ENCODE measurements around the gene NHLRC4. TPM values are rescaled to one million over a fixed set of nuclear protein-coding genes. Genes with fewer than 3 reads are reported as not detected.

Gene NHLRC4
- total RNA-seq, 1 experiment from 2014 or later, result 0.17 TPM

DNA sequence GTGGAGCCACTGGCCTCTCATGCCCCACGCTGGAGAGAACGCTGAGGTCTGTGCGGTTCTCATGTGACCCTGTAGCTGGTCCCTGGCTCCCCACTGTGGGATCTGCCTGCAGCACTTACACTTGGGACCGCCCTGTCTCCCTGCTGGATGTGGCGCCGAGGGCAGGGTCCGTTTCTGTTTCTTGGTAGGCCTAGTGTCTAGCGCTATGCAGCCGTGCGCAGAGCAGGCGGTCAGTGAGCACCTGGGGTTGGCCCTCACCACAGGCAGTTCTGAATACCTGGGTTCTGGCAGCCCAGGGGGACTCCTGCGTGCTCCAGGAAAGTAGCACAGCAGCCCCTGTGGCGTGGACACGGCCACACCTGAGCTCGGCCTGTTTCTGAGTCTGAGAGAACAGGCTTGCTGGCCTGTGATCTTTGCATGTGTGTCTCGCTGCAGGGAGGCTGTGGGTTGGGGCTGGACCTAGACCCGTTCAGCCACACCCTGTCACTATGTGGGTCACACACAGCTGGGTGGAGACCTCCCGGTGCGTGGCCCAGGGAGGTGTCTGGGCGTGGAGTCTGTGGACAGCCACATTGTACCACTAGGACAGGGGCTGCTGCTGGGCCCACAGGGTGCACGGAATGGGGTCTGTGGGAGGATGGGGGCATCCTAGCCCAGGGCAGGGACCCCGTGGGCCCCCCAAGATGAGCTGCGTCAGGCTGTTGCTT lies 36.5 kb upstream of the NHLRC4 start:
- no peak for DNase-seq (ENCODE audit: low read depth)

- no peak for DNase-seq (ENCODE audit: low read depth)
These were observed 35.2 kb upstream of the NHLRC4 start for GRCh38 chr16:531494-532125.

DNA sequence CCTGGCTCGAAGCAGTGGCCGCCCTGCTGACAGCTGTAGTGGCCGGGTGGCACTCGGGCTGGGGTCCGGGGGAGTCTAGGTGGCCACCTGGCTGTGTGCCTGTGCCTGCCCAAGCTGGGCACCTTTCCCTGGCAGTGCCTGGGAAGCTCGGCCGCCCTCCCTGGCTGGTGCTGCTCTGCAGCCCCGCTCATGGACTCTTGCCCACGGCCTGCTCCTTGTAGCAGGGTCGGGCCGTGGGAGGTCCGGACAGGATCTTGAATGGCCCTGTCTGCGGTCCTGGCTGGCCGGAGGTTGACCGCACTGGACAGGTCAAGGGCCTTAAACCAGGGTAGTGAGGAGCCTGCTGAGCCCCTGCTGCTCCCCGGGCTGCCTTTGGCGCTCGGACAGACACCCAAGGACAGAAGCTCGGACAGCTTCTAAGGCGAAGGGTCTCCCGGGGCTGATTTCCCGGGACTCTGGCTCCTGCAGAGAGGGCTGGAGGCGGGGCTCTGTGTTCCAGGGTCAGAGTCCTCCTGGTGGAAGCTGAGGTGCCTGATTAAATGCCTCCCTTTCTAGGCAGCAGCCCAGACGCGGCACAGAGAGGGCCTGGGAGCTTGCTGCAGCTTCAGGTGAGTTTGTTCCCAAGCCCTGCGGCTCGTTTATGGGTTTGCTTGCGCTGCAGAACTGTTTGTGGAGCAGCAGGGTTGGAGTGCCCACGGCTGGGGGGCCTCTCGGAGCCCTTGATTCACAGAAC lies 33.2 kb upstream of the NHLRC4 start:
- DNase-seq (ENCODE audit: low read depth), result no peak

GRCh38 chr16:534135-534534 lies 32.7 kb upstream of the NHLRC4 start:
- no peak for DNase-seq (ENCODE audit: low read depth)

GRCh38 chr16:534856-535445 lies 31.9 kb upstream of the NHLRC4 start:
- no peak for DNase-seq (ENCODE audit: low read depth)

- peak; percentile 94 for DNase-seq (ENCODE audit: low read depth)
These were observed 31.1 kb upstream of the NHLRC4 start for GRCh38 chr16:535446-536405.

DNA sequence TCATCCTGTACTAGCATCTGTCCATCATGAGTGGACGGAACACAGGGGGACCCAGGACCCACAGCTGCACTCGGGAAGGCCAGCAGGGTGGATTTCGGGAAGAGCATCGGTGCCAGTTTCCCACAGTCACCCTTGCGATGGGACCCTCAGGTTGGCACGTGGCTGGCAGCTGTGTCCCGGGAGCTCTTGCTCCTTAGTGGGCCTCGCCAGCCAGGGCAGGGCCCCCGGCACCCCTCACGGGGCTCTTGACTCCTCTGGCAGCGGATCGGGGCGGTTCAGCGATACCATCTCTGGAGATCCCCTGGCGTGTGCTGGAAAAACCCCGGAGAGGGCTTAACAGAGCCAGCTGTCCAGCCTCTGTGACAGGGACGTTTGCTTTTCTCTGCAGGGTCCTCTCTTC lies 30.1 kb upstream of the NHLRC4 start:
- no peak for DNase-seq (ENCODE audit: low read depth)

DNA sequence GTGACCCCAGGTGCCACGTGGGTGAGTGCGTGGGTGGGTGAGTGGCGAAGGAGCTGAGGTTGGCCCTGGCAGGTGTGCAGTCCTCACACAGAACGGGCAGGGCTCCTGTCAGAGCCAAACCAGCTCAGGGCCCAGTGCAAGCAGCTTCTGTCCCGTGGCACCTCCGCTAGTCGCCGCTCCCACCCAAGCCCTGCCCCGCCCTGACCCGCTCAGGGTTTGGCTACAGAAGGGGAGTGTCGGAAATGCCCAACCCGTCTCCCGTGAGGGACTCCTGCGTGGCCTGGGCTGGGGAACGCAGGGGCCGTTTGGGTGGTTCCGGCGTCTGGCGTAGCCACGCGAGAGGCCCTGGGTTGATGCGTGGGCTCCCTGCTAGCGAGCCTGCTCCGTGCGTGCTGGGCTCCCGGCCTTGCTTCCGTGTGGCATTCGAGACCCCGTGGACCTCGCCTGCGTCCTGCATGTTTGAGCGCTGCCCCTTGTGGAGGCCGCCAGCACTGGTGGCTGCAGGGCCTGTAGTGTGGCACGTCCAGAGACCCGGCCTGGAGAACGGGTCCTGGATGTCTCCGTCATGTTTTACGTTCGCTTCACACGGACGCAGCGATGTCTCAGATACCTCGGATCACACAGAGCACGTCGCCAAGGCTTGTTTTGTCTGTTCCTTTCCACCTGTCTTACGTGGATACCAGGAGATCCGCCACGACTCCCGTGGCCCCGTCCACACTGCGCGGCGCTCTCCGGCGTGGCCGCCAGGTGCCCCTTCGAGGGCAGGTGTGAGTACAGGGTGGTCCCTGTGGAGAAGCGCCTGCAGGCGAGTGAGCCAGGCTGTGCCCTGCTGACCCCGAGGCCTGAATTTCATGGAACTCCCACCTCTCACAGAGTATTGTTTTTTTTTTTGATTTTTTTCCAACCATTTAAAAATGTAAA lies 29.1 kb upstream of the NHLRC4 start:
- DNase-seq (ENCODE audit: low read depth), result no peak

- no peak for DNase-seq (ENCODE audit: low read depth)
These were observed 26.8 kb upstream of the NHLRC4 start for GRCh38 chr16:539901-540530.

GRCh38 chr16:540645-541340 lies 26.0 kb upstream of the NHLRC4 start:
- no peak for DNase-seq (ENCODE audit: low read depth)

- no peak for DNase-seq (ENCODE audit: low read depth)
These were observed 23.3 kb upstream of the NHLRC4 start for GRCh38 chr16:543301-544164.

- no peak for DNase-seq (ENCODE audit: low read depth)
These were observed 22.3 kb upstream of the NHLRC4 start for GRCh38 chr16:544517-544916.

DNA sequence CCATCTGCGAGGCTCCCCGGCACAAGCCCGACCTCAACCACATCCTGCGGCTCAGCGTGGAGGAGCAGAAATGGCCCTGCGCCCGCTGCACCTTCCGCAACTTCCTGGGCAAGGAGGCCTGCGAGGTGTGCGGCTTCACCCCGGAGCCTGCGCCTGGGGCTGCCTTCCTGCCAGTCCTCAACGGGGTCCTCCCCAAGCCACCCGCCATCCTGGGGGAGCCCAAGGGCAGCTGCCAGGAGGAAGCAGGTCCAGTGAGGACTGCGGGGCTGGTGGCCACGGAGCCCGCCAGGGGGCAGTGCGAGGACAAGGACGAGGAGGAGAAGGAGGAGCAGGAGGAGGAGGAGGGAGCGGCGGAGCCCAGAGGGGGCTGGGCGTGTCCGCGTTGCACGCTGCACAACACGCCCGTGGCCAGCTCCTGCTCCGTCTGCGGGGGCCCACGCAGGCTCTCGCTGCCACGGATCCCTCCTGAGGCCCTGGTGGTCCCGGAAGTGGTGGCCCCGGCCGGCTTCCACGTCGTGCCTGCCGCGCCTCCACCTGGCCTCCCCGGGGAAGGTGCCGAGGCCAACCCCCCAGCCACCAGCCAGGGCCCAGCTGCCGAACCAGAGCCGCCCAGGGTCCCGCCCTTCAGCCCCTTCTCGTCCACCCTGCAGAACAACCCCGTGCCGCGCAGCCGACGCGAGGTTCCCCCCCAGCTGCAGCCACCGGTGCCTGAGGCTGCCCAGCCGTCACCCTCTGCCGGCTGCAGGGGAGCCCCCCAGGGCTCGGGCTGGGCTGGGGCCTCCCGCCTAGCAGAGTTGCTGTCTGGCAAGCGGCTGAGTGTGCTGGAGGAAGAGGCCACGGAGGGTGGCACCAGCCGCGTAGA lies 19.7 kb upstream of the NHLRC4 start:
- peak; percentile 77 for DNase-seq (ENCODE audit: low read depth)

GRCh38 chr16:548586-548985 lies 18.2 kb upstream of the NHLRC4 start:
- DNase-seq (ENCODE audit: low read depth), result no peak

- no peak for DNase-seq (ENCODE audit: low read depth)
These were observed 17.1 kb upstream of the NHLRC4 start for GRCh38 chr16:549544-550263.

DNA sequence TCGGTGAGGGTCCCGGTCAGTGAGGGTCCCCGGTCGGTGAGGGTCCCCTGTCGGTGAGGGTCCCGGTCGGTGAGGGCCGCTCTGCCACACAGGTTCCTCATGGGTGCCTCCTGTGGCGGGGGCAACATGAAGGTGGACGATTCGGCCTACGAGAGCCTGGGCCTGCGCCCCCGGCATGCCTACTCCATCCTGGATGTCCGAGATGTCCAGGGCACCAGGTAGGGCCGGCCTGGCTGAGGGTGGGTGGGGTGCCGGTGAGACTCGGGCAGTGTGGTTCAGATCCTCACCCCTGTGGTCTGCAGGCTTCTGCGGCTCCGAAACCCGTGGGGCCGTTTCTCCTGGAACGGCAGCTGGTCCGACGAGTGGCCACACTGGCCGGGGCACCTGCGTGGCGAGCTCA lies 15.6 kb upstream of the NHLRC4 start:
- DNase-seq (ENCODE audit: low read depth), result no peak

DNA sequence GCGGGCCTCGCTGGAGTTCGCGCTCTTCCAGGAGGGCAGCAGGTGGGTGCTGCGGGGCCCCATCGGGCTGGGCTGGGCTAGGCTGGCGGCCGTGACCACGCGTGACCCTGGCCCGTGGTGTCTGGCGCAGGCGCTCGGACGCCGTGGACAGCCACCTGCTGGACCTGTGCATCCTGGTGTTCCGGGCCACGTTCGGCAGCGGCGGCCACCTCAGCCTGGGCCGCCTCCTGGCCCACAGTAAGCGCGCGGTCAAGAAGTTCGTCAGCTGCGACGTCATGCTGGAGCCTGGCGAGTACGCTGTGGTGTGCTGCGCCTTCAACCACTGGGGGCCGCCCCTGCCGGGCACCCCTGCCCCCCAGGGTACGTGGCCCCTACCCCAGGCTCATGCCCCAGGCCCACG lies 14.6 kb upstream of the NHLRC4 start:
- no peak for DNase-seq (ENCODE audit: low read depth)
